HG03378 (cell line): Measurements from ENCODE around the gene MCC.

ENCODE experiments used
- ATAC-seq: cut with Tn5 transposase; IDR thresholded peaks from one replicate; pipeline ENCODE4 v1.9.1; 2021; ENCODE audit warnings: mild to moderate bottlenecking, moderate library complexity; ENCODE audit not compliant: unreplicated experiment

Gene MCC

DNA sequence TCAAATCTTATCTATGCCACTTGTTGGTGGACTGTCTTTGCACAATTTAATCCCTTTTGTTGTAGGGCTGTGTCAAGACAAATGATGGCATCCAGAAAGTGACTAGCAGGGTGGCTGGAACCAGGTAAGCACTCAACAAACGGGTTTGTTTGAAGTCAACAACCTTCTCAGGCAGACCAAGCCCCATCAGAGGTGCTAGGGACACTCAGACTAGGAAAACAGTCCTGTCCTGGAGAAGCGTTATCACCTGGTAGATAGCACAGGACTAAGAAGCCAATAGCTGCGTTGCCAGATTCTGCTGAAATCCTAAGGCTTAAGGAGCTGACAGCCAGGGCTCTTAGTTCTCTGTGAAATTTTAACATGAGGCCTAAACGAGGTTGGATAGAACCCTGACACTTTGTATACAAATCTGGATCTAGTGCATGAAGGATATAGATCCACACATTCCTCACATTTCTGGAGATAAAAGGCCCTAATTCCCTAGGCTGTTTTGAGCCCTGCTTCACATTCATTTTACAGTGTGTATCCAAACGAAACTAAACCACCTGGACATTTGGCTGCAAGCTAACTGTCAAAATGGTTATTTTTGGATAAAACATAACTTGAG is 331.9 kb downstream of the MCC start:
- ATAC-seq, result no peak

DNA sequence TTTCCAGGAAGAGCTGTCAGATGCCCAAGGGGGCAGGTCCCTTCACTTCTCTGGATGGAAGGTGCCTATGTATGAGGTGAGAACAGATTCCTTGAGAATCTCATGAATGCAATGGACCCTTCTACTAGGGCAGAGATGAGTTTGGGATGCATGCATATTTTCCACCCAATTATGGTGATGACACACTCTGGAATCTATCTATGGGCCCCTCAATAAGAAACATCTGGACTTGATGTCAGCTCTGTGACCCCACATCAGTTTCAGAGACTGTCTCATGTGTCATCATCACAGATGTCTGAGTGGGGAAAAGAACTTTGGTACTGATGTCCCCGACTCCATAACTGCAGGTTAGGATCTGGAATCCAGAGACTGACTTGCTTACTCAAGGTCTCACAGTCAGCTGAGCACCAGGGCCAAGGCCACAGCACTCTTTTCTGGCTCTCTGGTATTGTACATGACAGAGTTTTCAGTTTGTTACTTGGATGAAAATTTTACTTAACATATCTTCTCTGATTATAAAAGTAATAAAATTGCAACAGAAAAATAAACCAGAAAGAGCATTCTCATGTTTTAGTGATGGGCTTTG is 334.6 kb downstream of the MCC start:
- ATAC-seq, result no peak

DNA sequence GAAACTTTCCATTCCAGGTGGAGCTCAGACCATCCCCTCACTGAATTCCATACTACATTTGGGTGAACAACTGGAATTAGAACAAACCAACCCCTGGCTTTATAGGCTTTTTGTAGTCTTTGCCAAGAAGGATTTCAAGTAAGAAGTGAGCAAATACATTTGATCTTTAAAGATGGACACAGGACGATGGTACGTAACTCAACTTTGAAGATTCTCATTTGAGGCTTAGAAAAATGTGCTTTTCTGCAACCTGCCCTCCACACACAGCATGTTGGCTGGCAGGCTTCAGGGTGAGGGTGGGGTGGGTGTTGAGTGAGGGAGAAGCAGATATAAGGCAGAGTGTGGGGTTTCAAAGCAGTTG is 335.9 kb downstream of the MCC start:
- no peak for ATAC-seq

DNA sequence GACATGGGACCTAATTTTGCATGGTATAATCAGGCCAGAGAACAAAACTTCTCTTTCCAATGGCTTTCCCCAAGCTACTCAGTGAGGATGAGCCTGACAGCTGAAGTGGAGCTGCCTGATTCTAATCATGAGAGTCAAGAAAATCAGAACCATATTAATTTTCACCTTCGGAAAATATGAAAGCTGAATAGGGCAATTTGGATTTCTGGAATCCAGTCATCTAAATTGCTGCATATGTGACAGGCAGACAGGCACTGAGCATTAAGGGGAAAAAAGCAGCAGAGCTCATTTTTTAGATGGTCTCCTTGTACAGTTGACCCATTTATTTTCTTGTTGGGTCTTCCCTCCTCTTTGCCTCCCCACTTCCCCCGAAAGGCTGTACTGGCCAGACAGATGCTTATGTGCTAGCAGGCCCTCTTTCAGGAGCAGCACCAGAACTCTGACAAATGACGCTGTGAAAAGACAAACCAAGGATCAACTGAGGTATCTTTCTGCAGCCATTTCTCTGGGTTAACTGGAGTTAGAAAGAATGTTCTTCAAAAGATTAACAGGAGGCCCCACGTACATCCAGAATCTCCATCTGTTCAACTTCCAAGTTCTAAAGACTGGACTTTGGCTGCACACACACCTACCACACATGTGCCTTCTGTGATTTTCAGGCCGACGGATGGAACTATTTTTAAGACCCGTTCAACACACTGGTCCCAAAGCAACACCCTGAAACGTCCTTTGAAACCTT is 336.4 kb downstream of the MCC start:
- no peak for ATAC-seq

DNA sequence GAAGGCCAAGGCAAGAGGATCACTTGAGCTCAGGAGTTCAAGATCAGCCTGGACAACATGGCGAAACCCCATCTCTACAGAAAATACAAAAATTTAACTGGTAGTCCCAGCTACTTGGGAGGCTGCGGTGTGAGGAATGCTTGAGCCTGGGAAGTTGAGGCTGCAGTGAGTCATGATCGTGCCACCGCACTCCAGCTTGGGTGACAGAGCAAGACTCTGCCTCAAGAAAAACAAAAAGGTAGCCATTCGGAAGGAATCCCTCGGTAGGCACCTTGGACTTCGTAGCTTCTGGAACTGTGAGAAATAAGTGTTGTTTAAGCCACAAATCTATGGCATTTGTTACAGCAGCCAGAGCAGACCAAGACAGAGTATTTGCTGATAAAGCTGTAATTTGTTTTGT is 337.4 kb downstream of the MCC start:
- no peak for ATAC-seq

DNA sequence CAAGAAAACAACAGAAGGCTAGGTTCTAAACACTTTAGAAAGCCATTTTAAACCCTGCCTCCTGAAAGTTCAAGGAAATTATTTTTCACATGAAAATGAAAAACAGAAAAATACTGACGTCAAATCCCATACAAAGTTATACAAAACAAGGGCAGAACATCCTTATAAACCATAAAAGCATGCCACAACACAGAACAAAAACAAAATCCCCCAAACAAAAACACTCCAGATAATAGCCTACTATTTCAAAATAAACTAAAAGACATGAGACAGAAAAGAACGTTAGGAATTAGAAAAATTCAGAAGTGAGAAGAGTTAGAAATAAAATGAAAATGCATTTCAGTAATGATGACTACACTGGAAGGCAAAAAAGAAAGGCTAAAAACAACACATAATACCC is 338.0 kb downstream of the MCC start:
- ATAC-seq, result no peak

DNA sequence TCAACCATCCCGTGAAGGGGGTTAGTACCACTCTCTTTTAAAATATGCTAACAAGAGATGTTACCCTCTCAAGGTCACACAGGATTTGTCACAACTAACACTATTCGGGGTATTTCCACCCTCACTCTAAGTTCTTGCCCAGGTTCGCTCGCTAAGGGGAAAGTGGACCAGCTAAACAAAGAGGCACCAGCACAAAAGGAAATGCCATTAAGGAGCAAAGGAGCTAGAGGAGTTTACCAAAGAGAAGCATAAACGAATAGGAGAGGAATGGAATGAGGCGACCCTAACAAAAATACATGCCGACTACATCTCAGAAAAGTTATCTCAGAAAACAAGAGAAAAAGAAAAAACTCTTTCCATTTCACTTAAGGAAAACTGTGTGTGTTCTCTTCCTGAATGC is 340.7 kb downstream of the MCC start:
- no peak for ATAC-seq

DNA sequence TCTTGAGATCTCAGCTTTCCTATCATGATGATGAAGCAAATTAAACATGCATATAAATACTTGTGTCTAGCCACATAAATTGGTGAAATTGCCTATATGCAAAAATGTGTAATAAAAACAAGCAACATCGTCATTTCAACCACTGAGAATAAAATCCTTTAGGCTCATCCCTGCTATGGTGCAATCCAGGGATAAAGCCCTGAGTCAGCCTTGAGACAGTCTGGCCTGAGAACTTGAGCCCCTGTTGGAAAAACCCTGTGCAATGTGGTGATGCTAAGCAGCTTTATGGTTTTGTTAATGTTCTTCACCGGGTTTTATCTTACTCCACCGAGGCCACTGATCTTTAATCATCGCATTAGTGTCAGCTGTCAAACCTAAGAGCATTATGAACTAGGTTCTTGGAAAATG is 341.1 kb downstream of the MCC start:
- ATAC-seq, result no peak

DNA sequence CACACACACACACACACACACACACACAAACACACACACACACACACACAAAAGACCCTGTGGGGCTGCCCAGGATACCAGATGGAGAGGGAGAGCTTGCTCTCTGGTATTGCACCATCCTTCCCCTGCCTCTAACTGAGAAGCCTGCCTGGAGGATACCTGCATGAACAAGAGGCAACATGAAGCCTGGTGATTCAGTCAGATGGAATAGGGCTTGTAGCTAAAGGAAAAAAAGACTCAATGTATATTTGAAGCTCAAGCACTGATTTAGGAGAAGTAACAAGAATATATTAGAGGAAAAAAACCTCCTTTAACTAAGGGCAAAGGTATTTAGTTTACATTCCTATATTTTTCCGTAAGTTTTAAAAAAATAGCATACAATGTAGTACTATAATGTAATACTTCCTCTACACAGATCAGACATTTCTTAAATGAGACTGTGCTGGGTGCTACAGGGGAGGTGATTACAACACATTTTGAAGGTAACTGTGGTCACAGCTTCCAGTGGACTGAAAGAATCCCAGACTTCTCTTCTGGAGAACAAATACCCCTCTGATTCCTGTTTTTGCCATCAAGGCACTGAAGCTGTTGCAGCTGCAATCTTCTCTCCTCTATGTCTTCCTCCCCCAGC is 342.4 kb downstream of the MCC start:
- no peak for ATAC-seq

DNA sequence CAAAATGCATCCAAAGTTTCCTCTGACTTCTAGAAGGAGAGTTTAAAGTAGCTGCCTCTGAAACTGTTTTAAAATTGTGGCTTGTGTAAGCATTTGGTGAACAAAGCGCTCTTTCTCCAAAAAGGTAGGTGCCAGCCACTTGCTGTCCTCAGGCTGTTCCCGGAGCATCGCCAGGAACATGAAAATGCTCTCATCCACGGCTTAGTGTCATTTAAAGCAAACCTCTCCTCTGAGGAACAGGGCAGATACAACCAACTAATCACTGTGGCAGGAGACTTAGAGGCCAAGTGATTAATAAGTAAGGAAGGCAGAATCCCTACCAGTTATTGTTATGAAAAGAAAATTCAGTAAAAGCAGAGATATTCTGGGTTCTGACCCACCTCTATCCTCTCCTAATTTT is 346.1 kb downstream of the MCC start:
- no peak for ATAC-seq

DNA sequence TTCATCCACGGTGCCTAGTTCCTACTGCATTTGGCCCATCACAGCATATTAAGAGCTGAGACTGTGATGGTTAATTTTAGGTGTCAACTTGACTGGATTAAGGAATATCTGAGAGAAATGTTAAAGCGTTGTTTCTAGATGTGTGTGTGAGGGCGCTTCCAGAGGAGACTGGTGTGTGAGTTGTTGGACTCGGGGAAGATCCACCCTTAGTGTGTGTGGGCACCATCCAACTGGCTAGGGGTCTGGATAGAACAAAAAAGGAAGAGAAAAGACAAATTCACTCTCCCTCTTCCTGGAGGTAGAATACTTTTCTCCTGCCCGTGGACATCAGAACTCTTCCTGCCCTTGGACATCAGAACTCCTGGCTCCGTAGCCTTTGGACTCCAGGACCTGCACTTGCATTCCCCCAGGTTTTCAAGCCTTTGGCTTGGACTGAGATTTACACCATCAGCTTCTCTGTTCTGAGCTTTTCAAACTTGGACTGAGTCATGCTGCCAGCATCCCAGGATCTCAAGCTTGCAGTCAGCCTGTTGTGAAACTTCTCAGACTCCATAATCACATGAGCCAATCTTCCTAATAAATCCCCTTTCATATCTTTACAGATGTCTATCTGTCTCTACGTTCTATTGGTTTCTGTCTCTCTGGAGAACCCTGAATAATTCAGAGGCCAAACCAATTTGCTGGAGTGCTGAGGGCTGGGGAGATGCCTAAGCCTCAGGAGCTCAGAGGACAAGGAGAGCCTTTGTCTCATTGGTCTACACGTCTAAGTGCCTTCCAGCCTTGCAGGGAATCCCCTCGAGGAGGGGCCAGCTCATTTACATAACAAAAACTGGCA is 347.2 kb downstream of the MCC start:
- ATAC-seq, result no peak

DNA sequence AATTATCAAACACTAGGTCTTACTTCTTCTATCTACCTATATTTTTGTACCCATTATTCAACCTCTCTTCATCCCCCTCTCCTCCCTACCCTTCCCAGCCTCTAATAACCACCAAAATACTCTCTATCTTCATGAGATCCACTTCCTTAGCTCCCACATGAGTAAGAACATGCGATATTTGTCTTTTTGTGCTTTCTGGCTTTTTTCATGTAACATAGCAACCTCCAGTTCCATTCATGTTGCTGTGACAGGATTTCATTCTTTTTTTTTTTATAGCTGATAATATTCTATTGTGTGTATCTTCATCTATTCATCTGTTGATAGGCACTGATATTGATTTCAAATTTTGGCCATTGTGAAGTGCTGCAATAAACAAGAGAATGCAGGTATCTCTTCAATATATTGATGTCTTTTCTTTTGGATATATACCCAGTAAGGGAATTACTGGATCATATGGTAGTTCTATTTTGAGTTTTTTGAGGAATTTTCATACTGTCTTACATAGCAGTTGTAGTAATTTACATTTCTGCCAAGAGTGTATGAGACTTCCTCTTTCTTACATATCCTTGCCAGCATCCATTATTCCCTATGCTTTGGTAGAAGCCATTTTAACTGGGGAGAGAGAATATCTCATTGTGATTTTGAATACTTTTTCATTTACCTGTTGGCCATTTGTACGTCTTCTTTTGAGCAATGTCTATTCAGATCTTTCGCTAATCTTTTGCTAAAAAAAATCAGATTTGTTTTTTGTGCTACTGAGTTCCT is 354.9 kb downstream of the MCC start:
- ATAC-seq, result no peak

DNA sequence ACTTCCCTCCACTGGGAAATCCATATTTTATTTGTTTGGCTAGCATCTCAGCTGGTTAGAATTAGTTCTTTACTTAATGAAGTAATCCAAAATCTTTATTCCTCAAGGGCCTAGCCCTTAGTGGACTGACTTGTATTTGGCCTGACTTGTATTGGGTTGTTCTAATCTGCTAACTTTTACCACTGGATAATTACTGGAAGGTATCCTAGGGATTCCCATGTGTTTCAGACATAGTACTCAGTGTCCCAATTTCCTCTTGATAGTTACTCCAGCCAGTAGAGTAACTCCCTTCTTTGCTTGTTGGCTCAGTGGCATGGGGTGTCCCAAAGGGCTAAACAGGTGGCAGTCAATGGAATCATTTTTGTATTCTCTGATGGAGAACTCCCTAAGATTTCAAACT is 355.7 kb downstream of the MCC start:
- no peak for ATAC-seq

DNA sequence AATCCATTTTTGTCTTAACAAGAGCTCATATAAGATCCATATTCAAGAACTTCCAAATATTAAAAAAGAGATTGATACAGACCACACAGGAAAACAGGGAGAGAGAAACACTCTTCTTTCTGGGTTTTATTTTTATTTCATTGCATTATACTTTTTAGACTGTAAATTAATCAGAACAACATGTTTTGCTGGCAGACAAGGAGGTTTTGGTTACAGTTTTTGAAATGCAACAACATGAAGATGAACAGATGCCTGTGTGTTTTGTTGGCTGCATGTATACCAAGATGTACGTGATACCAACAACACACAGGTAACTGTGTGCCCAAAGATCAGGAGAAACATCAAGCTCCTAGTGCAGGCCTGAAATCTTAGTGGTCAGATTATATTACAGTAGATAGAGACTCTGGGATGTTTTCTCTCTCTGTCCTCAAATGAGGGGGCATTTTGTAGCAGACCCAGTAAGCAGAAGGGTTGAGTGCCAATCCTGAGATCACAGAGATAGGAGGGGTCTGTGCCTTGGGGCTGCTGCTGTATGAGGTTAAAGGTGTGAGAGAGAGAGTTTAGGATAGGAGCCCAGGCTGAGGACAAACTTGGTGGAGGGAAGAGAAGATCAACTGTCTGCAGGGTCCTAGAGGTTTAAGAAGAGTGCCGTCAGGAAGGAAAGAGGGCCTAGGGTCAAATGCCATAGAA is 359.5 kb downstream of the MCC start:
- no peak for ATAC-seq

DNA sequence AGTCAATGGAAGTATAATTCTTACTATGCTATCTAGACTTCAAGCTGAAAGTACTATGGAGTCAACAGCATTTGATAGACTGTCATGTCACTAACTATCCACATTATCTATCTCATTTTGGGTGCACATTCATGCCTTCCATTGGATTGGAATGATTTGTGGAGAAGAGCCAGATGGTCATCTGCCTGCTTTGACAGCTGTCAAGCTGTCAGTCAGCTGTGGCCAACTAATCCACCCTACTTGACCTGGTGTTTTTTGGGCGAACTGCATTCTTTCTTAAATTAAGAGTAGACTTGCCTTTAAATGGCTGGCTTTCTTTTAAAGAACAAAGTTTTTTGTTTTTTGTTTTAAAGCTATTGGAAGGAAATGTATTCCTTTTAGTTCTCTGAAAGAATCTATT is 360.2 kb downstream of the MCC start:
- no peak for ATAC-seq

DNA sequence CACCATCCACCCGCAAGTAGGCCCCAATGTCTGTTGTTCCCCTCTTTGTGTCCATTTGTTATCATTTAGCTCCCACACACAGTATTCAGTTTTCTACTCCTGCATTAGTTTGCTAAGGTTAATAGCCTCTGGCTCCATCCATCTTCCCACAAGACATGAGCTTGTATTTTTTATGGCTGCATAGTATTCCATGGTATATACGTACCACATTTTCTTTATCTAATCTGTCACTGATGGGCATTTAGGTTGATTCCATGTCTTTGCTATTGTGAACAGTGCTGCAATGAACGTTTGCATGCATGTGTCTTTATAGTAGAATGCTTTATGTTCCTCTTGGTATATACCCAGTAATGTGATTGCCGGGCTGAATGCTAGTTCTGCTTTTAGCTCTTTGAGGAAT is 361.2 kb downstream of the MCC start:
- no peak for ATAC-seq

DNA sequence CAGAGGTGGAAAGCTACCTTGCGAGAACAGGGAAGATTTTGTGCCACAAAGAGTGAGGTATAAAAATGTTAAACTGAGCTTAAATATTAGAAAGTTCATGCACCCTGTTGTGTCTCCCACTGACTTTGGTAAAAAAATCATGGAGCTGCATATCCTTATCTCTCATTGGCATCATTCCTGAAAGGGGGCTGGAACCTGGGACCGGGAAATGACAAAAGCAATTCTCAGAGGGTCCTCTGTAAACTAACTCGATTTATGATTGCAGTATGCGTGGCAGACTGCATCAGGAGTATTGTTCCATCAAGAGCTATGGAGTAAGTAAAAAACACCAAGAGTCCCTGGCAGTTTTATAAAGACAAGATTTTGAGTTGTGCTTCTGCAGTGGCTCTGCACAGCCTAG is 362.9 kb downstream of the MCC start:
- no peak for ATAC-seq

DNA sequence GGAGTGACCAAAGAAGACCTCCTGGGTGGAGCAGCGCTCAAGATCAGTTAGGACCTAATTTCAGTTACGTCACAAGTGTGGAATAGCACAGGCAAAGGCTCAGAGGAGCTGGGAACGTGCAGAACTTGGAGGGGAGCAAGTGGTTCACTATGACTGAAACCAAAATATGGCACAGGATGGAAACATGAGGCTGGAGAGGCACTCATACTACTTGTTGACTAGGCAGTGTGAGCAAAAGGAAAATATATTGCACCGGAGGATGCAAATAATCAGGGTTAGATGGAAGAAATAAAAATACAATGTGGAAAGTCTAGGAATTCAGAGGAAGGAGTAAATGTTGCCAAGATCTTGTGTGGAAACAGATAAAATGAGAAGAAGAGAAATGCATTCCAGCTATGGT is 363.3 kb downstream of the MCC start:
- no peak for ATAC-seq

DNA sequence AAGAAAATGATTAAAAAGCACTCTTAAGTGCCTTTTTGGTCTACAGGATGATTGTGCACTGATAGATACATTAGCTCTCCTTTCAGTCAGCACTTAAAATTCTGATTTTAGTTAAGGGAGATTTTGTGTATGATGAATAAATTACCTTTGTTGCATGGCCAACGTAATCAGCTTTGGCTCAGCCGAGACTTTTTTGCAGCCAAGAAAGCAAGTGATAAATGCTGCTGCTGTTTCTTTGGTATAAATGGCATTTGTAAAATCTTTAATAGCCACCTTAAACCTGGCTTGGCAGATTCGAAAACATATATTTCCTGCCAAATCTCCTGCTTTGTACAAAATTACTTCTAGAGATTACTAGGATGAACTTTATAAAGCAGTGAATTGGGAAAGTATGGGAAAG is 364.0 kb downstream of the MCC start:
- ATAC-seq, result no peak

DNA sequence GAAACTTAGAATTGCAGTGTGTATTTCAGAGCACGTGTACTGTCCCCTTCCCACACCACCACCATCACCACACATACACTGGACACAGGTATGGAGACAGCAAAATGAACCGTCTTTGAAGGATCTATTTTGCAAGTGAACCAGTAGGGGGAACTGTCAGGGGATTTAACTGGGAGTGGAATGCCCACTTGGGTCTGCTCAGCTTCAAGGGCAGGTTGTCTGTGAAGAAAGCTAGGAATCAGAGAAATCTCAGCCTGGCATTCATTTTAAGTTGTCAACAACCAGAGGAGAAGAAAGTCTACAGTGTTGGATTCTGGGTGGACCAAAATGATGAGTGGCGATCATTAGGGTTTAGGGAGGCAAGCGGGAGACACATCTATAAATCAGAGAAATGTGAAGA is 364.6 kb downstream of the MCC start:
- no peak for ATAC-seq
